Naive thymus-derived CD4-positive, alpha-beta T cell (primary cell): ENCODE results near the gene ROBO2. TPM values are rescaled to one million over a fixed set of nuclear protein-coding genes. Genes with fewer than 3 reads are reported as not detected.
A peak's percentile ranks its signal among the peaks of the same experiment; 100 is the strongest.

Source experiments
- ATAC-seq: fragments of 150-1000 bp; cut with Tn5 transposase; 2 replicates; pipeline ENCODE4 v1.10.0; 2021; ENCODE audit warnings: mild to moderate bottlenecking, moderate library complexity
- CTCF ChIA-PET: fragments of 350-600 bp; sonication (Branson Sonifier 250); formaldehyde crosslinking; loops from one replicate; lab custom pipeline; 2021; ENCODE audit warnings: antibody characterized with exemption; lab: Charles Lee
- POLR2A ChIA-PET: fragments of 350-600 bp; sonication (Branson Sonifier 250); formaldehyde crosslinking; loops from one replicate; lab custom pipeline; 2021; ENCODE audit warnings: antibody characterized with exemption, inconsistent platforms; lab: Charles Lee
- DNase-seq, 9 donors: peaks; one replicate each; pipeline versions ENCODE4 v3.0.0 to v3.0.0-alpha.2; 2020 to 2022; ENCODE audit warnings: mixed read lengths in 1 of 9
- H3K27ac ChIP-seq: one replicate; pipeline ENCODE4 v1.7.0; 2013; ENCODE audit warnings: mild to moderate bottlenecking, low read depth, low read length, moderate library complexity
- H3K27me3 ChIP-seq, 2 donors: one replicate each; pipeline ENCODE4 v1.7.0; 2013; ENCODE audit warnings: low read length in 2 of 2, mild to moderate bottlenecking in 2 of 2, moderate library complexity in 2 of 2; ENCODE audit not compliant: control insufficient read depth in 2 of 2, insufficient read depth in 2 of 2
- H3K36me3 ChIP-seq, 3 experiments: 1 replicate in 2 of 3; 2 replicates in 1 of 3; pipeline ENCODE4 v1.7.0; 2013; ENCODE audit warnings: low read length in 3 of 3, mild to moderate bottlenecking in 3 of 3, moderate library complexity in 1 of 3; ENCODE audit not compliant: insufficient read depth in 3 of 3, control insufficient read depth in 2 of 3
- H3K4me1 ChIP-seq, 2 donors: one replicate each; pipeline ENCODE4 v1.7.0; 2013; ENCODE audit warnings: low read length in 2 of 2, mild to moderate bottlenecking in 2 of 2, moderate library complexity in 1 of 2; ENCODE audit not compliant: control insufficient read depth in 2 of 2, insufficient read depth in 2 of 2
- H3K4me3 ChIP-seq: 2 replicates; pipeline ENCODE4 v1.7.0; 2013; ENCODE audit warnings: mild to moderate bottlenecking, low read length
- H3K9me3 ChIP-seq, 3 experiments: 1 replicate in 2 of 3; 2 replicates in 1 of 3; pipeline ENCODE4 v1.7.0; 2013; ENCODE audit warnings: low read length in 3 of 3; ENCODE audit not compliant: control insufficient read depth in 2 of 3
- H3K27ac Mint-ChIP-seq, 9 donors: one replicate each; pipeline ENCODE4 v1.8.0; 2020 to 2022; ENCODE audit warnings: mixed read lengths in 9 of 9, mild to moderate bottlenecking in 8 of 9, moderate library complexity in 5 of 9, inconsistent platforms in 2 of 9
- H3K27me3 Mint-ChIP-seq, 5 donors: one replicate each; pipeline ENCODE4 v1.8.0; 2021 to 2022; ENCODE audit warnings: mixed read lengths in 5 of 5, mild to moderate bottlenecking in 1 of 5
- H3K36me3 Mint-ChIP-seq, 5 donors: one replicate each; pipeline ENCODE4 v1.8.0; 2020 to 2022; ENCODE audit warnings: mixed read lengths in 5 of 5, mild to moderate bottlenecking in 3 of 5, inconsistent platforms in 1 of 5
- H3K4me1 Mint-ChIP-seq, 7 donors: one replicate each; pipeline ENCODE4 v1.8.0; 2020 to 2022; ENCODE audit warnings: mixed read lengths in 7 of 7, mild to moderate bottlenecking in 3 of 7, inconsistent platforms in 1 of 7
- H3K4me3 Mint-ChIP-seq, 10 donors: one replicate each; pipeline ENCODE4 v1.8.0; 2020 to 2022; ENCODE audit warnings: mild to moderate bottlenecking in 10 of 10, mixed read lengths in 10 of 10, moderate library complexity in 6 of 10, inconsistent platforms in 2 of 10
- H3K9me3 Mint-ChIP-seq, 11 donors: one replicate each; pipeline ENCODE4 v1.8.0; 2020 to 2022; ENCODE audit warnings: mixed read lengths in 11 of 11, mild to moderate bottlenecking in 4 of 11, inconsistent platforms in 1 of 11, moderate library complexity in 1 of 11
- intact Hi-C, 2 donors: fragments of 100-400 bp; cut with micrococcal nuclease; formaldehyde crosslinking; loops; one replicate each; pipeline ENCODE4 v1.15.1; 2023
- polyA plus RNA-seq, 2 donors: library from polyadenylated mRNA; unstranded; fragments of 300-500 nt; fragmentation: Illumina TruSeq; gene quantifications; one replicate each; pipeline ENCODE4 v1.2.3, GENCODE V29; 2021
- total RNA-seq, 6 experiments: library from RNA in 5 of 6; stranded (reverse) in 5 of 6; gene quantifications; 1 replicate in 5 of 6; 2 replicates in 1 of 6; pipeline ENCODE4 v1.2.3 and lab custom pipeline; 2021 to 2026

The ROBO2 gene
- total RNA-seq (not detected), polyA plus RNA-seq (not detected), total RNA-seq (lab: John Stamatoyannopoulos, UW) (not detected)

DNA sequence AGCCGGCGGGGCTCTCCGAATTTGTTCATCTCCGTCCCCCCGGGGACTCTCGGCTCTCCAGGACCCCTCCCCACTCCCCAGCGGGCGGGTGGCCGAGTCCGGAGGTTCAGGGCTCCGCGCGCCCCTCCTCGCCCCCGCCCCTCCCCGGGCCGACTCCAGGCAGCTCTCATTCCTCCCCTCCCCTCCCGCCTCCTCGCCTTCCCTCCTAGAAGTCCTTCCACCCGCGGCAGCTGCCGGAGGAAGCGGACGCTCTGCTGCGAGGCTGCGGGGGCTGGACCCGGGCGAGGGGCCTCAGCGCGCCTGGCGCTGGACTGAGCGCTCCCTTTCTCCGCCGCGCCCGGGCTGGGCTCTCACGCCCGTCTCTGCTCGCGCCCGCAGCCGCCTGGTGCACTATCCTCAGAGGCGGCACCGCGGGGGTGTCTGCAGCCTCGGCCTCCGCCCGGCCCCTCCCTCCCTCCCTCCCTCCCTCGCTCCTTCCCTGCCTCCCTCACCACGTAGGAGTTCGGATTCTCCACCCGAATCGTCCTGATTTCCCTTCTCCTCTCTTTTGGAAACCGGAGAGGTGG, at the start of gene ROBO2:
TSS of gene ROBO2 (plus strand) at position 494 of the 566 bp plus-strand sequence. CDS start 687 bp downstream, outside the sequence.
- intact Hi-C loops, result no loop called here
- ChIA-PET CTCF (no interaction called here), POLR2A (no interaction called here)
- no peak within 1 kb of the TSS for H3K27ac ChIP-seq
- no peaks in the 10 kb centered on the region for H3K27me3 ChIP-seq
- Mint-ChIP-seq H3K36me3 (peaks cover 0 to 8% (median 0%) of the 10 kb centered on the region in 5 donors), H3K4me3 (peak within 1 kb of the TSS in 1 of 10 donors; percentile 25), H3K4me1 (peaks cover 0 to 6% (median 0%) of the 10 kb centered on the region in 7 donors), H3K27ac (peak within 1 kb of the TSS in 1 of 9 donors; percentile 10), H3K9me3 (peaks cover 0 to 20% (median 7%) of the 10 kb centered on the region in 11 donors), H3K27me3 (peaks cover 29 to 44% (median 35%) of the 10 kb centered on the region in 5 donors)
- no peak within 1 kb of the TSS for H3K4me3 ChIP-seq
- H3K36me3 ChIP-seq, result no peaks in the 10 kb centered on the region
- ATAC-seq, result no peak
- no peaks in the 10 kb centered on the region for H3K9me3 ChIP-seq
- no peak for DNase-seq
- no peaks in the 10 kb centered on the region for H3K4me1 ChIP-seq

GRCh38 chr3:76990606-76991005, 49.3 kb upstream of the ROBO2 start:
- Histone ChIP-seq H3K4me3 (no peak overlapping the region), H3K27me3 (no peaks in the 10 kb centered on the region), H3K4me1 (no peaks in the 10 kb centered on the region), H3K9me3 (peaks cover 0 to 7% (median 0%) of the 10 kb centered on the region in 3 experiments), H3K27ac (no peak overlapping the region), H3K36me3 (no peaks in the 10 kb centered on the region)
- CTCF ChIA-PET, result no interaction called here
- no peaks in the 10 kb centered on the region for H3K36me3 Mint-ChIP-seq
- peaks cover 0 to 10% (median 2%) of the 10 kb centered on the region in 11 donors for H3K9me3 Mint-ChIP-seq
- DNase-seq, result no peak
- H3K4me3 Mint-ChIP-seq, result no peak overlapping the region
- intact Hi-C loops, result no loop called here
- no peaks in the 10 kb centered on the region for H3K4me1 Mint-ChIP-seq
- no peak overlapping the region for H3K27ac Mint-ChIP-seq
- ATAC-seq, result no peak
- H3K27me3 Mint-ChIP-seq, result no peaks in the 10 kb centered on the region
- POLR2A ChIA-PET, result no interaction called here

DNA sequence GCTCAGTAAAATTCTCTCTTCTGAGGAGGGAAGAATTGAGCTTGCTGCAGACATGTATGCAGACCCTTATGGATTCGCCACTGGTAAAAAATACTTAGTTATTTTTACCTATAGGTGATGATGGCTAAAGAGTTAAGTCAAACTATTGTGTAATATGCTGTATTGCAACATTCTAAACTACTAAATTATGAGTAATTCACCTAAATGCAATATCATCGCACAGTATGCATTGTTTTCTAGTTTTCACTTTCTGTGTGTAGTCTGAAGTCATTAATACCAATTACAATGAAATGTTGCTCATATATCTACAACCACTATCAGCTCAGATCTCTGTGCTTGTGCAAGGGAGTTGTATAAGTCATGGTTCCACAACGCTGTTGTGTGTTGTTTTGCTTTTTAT, 48.7 kb upstream of the ROBO2 start:
- no peaks in the 10 kb centered on the region for H3K27me3 ChIP-seq
- Mint-ChIP-seq H3K4me3 (no peak overlapping the region), H3K36me3 (no peaks in the 10 kb centered on the region), H3K27me3 (no peaks in the 10 kb centered on the region), H3K9me3 (peaks cover 0 to 9% (median 2%) of the 10 kb centered on the region in 11 donors), H3K4me1 (no peaks in the 10 kb centered on the region), H3K27ac (no peak overlapping the region)
- H3K27ac ChIP-seq, result no peak overlapping the region
- no peaks in the 10 kb centered on the region for H3K36me3 ChIP-seq
- no peak overlapping the region for H3K4me3 ChIP-seq
- H3K9me3 ChIP-seq, result peaks cover 0 to 7% (median 0%) of the 10 kb centered on the region in 3 experiments
- POLR2A ChIA-PET, result no interaction called here
- ATAC-seq (no peak), DNase-seq (no peak)
- CTCF ChIA-PET, result no interaction called here
- no peaks in the 10 kb centered on the region for H3K4me1 ChIP-seq
- intact Hi-C loops, result no loop called here

DNA sequence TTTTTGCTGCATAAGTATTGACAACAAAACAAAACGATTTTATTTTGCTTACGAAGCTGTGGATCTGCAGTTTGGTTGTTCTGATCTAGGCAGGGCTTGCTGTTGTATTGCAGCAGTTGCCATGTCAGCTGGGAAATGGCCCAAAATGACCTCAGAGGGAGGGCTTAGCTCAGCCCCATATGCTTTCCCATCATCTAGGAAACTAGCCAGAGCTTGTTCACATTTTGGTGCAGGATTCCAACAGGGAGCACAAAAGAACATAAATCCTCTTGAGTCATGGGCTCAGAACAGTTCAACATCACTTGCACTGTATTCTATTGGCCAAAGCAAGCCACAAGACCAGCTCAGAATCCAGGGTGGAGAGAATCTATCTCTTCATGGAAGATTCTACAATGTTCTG, 42.2 kb upstream of the ROBO2 start:
- no peaks in the 10 kb centered on the region for H3K27me3 Mint-ChIP-seq
- H3K4me3 Mint-ChIP-seq, result no peak overlapping the region
- POLR2A ChIA-PET, result no interaction called here
- DNase-seq, result no peak
- Histone ChIP-seq H3K9me3 (no peaks in the 10 kb centered on the region), H3K4me3 (no peak overlapping the region), H3K4me1 (no peaks in the 10 kb centered on the region), H3K36me3 (no peaks in the 10 kb centered on the region), H3K27ac (no peak overlapping the region), H3K27me3 (no peaks in the 10 kb centered on the region)
- CTCF ChIA-PET, result no interaction called here
- ATAC-seq, result no peak
- H3K27ac Mint-ChIP-seq, result no peak overlapping the region
- H3K9me3 Mint-ChIP-seq, result peaks cover 0 to 21% (median 3%) of the 10 kb centered on the region in 11 donors
- no peaks in the 10 kb centered on the region for H3K36me3 Mint-ChIP-seq
- intact Hi-C loops, result no loop called here
- H3K4me1 Mint-ChIP-seq, result no peaks in the 10 kb centered on the region

DNA sequence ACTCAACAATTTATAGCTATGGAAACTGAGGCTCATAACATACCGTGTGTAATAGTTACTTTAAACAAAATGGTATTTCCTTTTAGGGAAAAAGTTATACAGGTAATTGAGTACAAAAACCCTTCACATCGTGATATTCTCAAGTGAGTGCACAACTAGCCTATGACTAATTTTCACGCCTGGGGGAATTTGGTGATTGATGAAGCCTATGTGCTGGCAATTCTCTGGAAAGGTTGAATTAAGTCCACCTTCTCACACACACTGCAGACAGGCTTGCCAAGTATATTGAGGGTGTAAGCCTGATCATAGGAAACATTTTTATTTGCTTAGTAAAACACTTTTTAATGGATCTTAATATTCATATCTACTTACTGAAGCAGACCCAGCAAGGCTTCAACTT, 41.3 kb upstream of the ROBO2 start:
- Mint-ChIP-seq H3K9me3 (peaks cover 0 to 21% (median 2%) of the 10 kb centered on the region in 11 donors), H3K27ac (no peak overlapping the region), H3K4me1 (no peaks in the 10 kb centered on the region), H3K27me3 (no peaks in the 10 kb centered on the region), H3K4me3 (no peak overlapping the region), H3K36me3 (no peaks in the 10 kb centered on the region)
- Histone ChIP-seq H3K27ac (no peak overlapping the region), H3K4me1 (no peaks in the 10 kb centered on the region), H3K4me3 (no peak overlapping the region), H3K27me3 (no peaks in the 10 kb centered on the region), H3K36me3 (no peaks in the 10 kb centered on the region), H3K9me3 (no peaks in the 10 kb centered on the region)
- ATAC-seq (no peak), DNase-seq (no peak)
- POLR2A ChIA-PET, result no interaction called here
- CTCF ChIA-PET, result no interaction called here
- intact Hi-C loops, result no loop called here

- Mint-ChIP-seq H3K4me3 (no peak overlapping the region), H3K36me3 (no peaks in the 10 kb centered on the region), H3K9me3 (peaks cover 0 to 27% (median 5%) of the 10 kb centered on the region in 11 donors), H3K4me1 (no peaks in the 10 kb centered on the region), H3K27ac (no peak overlapping the region), H3K27me3 (no peaks in the 10 kb centered on the region)
- Histone ChIP-seq H3K27me3 (no peaks in the 10 kb centered on the region), H3K4me1 (no peaks in the 10 kb centered on the region), H3K27ac (no peak overlapping the region), H3K36me3 (no peaks in the 10 kb centered on the region), H3K4me3 (no peak overlapping the region), H3K9me3 (no peaks in the 10 kb centered on the region)
- ChIA-PET POLR2A (no interaction called here), CTCF (no interaction called here)
- intact Hi-C loops, result no loop called here
- DNase-seq, result no peak
- ATAC-seq, result no peak
Observed at GRCh38 chr3:77001062-77001701, 38.7 kb upstream of the ROBO2 start.

- no peaks in the 10 kb centered on the region for H3K4me1 Mint-ChIP-seq
- no peak overlapping the region for H3K4me3 ChIP-seq
- no peaks in the 10 kb centered on the region for H3K36me3 ChIP-seq
- CTCF ChIA-PET, result no interaction called here
- H3K27ac ChIP-seq, result no peak overlapping the region
- DNase-seq, result no peak
- H3K27me3 Mint-ChIP-seq, result no peaks in the 10 kb centered on the region
- no peak overlapping the region for H3K27ac Mint-ChIP-seq
- no peaks in the 10 kb centered on the region for H3K9me3 ChIP-seq
- no peaks in the 10 kb centered on the region for H3K4me1 ChIP-seq
- peaks cover 0 to 6% (median 0%) of the 10 kb centered on the region in 5 donors for H3K36me3 Mint-ChIP-seq
- no peaks in the 10 kb centered on the region for H3K27me3 ChIP-seq
- peaks cover under 1 to 29% (median 5%) of the 10 kb centered on the region in 11 donors for H3K9me3 Mint-ChIP-seq
- POLR2A ChIA-PET, result no interaction called here
- intact Hi-C loops, result no loop called here
- H3K4me3 Mint-ChIP-seq, result no peak overlapping the region
- ATAC-seq, result no peak
Observed at GRCh38 chr3:77014226-77014625, 25.7 kb upstream of the ROBO2 start.
